Muscle of arm (tissue), 12 donors: ENCODE measurements around the gene COX19. TPM values are rescaled to one million over a fixed set of nuclear protein-coding genes. Genes with fewer than 3 reads are reported as not detected.

ENCODE experiments used
- DNase-seq: peaks from one replicate; pipeline ENCODE4 v3.0.0-alpha.2; 2013
- polyA plus RNA-seq, 12 donors: library from polyadenylated mRNA; unstranded; fragments of 120-200 nt; gene quantifications; one replicate each; pipeline ENCODE4 v1.2.1, GENCODE V29; 2013; ENCODE audit not compliant: insufficient read length in 12 of 12

COX19 gene
- polyA plus RNA-seq, 12 donors = 8.8 to 15.9 (median 10.8) TPM; not detected in 1

GRCh38 chr7:979886-980571 lies 4.7 kb upstream of the COX19 start:
- no peak for DNase-seq

DNA sequence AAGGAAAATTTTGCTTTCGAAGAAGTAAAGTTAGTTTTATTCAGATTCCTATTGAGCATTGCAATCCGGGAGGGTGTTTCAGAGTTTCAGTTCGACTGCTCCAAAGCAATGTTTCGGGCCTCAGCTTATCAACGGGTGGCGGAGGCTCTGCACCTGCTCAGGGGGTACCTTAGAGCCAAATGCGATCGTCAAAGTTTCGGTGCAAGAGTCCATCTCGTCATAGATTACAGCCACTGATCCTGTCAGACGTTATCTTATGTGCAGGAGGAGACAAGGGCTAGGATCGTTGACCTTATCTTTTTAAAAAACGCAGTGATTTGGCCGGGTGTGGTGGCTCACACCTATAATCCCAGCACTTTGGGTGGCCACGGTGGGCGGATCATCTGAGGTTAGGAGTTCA lies 3.8 kb upstream of the COX19 start:
- no peak for DNase-seq

DNA sequence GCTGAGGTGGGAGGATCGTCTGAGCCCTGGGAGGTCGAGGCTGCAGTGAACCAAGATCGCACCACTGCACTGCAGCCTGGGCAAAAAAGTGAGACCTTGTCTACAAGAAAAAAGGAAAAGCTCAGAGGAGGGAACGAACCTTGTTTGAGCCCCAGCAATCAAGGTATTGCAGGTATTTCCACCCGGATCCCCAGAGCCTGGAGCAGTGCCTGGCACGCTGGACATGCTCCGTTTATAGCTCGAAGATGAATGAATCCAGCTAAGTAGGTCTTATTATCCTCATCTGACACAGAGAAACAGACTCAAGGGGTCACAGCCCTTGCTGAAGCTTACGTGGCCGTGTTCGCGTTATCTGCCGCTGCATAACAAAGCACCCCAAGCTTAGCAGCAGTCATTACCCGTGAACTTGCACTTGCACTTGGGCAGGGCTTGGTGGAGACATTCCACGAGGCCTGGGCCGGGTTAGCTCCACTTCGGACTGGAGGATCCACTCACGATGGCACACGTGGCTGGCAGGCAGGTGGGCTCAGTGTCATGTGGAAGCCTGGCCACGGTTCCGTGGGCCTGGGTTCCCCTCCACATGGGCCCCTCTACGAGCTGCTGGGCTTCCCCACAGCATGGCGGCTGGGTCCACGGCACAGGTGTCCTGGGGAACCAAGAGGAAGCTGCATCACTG lies 3.2 kb upstream of the COX19 start:
- DNase-seq = no peak

GRCh38 chr7:978049-978346 lies 2.6 kb upstream of the COX19 start:
- no peak for DNase-seq

- no peak for DNase-seq
Measured at GRCh38 chr7:977326-978048, 2.1 kb upstream of the COX19 start.

GRCh38 chr7:976901-977325 lies 1.6 kb upstream of the COX19 start:
- no peak for DNase-seq

GRCh38 chr7:975702-976473 lies 539 bp upstream of the COX19 start:
- no peak for DNase-seq

DNA sequence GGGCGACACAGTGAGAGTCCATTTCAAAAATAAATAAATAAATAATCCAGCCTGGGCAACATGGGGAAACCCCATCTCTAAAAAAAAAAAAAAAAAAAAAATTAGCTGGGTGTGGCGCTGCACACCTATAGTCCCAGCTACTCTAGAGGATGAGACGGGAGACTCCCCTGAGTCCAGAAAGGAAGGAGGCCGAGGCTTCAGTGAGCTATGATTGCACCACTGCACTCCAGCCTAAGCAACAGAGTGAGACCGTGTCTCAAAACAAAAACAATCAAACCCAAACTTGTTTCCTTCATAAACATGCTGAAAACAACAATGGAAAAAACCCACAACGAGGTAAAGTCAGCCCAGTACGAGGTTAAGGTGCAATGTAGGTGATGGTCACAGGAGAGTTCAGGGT lies 1.2 kb downstream of the COX19 start:
- no peak for DNase-seq

- DNase-seq = no peak
Measured at GRCh38 chr7:973312-973711, 2.0 kb downstream of the COX19 start.

DNA sequence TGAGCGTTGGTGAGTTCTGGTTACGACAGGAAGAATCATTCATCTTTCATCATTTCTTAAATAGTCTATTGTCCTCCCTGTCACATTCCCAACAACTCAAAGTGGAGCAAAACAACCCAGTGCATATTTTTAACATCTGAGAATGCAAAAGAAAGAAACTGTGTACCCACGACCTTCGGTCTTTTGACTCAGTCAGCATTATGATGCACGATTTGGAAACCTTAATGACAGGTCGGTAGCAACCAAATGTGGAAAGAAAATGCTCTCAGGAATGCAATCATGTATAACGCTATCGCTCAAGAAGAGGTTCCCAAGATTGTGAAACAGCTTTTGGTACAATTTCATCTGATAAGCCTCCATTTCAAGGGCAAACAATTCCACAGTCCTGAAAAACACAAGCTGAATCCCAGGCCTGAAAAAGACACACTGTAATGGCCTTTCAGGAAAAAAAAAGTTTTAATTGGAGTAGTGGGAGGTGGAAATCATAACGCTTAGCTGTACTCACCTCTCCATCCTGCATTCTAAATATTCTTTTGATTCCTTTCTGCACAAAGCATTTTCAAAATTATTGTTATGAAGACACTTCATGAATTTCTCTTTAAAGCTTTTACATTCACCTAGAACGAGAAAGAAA lies 2.6 kb downstream of the COX19 start:
- DNase-seq = no peak

GRCh38 chr7:972110-972509 lies 3.2 kb downstream of the COX19 start:
- no peak for DNase-seq

GRCh38 chr7:970744-971143 lies 4.6 kb downstream of the COX19 start:
- DNase-seq = no peak

DNA sequence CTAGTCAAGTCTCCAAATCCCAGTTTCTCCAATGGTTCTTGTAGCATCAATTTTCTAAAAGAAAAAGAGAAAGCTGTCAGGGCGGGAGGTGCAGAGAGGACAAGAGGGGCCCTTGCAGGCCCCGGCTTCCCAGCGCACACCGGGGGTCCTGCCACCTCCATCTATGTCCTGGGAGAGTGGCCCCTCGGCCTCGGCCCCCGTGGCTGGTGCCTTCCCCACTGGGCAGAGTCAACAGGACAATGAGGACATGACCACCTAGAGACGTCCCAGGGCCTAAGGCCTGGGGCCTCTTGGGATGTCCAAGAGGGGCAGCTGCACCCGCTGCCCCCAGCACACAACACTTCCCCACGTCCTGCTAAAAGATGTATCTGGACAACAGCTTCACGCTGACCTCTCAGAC lies 5.9 kb downstream of the COX19 start:
- no peak for DNase-seq

DNA sequence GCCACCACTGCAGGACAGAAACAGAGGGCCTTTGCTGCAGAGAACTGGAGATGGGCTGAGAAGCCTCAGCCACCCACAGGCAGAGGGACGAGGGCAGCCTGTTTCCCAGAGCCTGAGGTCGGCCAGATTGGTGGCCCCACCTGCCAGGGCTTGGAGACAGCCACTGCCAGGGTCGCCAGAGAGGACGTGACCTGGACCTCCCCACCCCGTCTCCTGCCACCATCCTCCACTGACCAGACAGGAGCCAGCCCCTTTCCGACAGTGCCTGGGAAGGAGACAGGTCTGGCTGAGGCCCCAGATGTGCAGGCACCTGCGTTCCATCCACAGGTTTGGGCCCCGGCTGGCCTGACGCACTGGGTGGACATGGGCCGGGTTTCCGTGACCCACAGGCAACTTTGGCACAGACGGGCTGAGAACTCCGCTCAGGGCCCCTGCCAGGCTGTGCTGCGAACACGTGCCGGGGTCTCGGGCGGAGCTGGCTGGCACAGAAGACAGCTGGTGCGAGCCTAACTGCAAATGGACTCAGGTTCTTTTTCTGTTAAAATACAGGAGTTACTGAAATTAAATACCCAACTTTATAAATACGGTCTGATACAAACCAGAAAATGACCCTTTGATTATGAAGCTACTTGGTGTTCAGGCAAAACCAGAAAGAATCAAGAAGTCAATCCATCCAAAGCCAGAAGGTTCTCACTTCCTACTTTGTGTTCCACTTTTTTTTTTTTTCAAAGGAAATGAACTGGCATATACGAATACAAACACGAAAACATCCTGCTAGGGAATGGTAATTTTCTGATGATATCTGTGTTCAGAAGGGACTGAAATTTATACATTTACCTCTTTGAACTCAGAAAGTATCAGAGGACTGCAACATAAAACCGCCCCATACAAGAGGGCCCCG lies 6.9 kb downstream of the COX19 start:
- DNase-seq = no peak

DNA sequence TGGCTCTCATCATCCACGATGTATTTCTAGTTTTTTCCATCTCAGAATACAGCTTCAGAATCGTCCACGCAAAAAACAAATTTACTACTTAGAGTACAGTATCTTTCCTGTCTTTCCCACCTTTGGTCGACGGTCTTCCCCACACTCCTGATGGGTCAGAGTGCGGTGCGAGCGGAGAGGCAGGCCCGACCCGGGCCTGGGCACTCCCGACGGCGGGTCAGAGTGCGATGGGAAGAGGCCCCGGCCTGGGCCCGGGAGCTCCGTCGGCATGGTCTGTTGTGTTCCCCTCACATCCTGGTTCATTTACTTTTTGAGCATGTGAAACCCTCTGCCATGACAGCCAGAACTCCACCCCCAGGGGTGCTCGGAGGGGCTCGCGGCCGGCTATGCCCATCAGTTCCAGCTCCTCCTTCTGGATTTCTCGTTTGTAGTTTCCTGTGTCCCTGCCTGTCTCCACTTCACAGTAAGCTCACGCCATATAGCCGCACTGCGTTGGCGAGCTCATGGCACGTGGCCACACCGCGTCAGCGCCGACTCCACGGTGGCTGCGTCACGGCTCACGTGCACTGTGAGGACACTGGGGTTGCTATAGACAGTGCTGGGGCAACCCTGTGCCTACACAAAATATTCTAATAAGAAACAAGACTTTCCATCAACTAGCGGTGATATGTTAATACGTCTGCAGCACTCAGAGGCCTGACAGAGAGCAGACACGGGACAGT lies 7.8 kb downstream of the COX19 start:
- DNase-seq = no peak

GRCh38 chr7:966291-967069 lies 8.9 kb downstream of the COX19 start:
- DNase-seq = no peak

DNA sequence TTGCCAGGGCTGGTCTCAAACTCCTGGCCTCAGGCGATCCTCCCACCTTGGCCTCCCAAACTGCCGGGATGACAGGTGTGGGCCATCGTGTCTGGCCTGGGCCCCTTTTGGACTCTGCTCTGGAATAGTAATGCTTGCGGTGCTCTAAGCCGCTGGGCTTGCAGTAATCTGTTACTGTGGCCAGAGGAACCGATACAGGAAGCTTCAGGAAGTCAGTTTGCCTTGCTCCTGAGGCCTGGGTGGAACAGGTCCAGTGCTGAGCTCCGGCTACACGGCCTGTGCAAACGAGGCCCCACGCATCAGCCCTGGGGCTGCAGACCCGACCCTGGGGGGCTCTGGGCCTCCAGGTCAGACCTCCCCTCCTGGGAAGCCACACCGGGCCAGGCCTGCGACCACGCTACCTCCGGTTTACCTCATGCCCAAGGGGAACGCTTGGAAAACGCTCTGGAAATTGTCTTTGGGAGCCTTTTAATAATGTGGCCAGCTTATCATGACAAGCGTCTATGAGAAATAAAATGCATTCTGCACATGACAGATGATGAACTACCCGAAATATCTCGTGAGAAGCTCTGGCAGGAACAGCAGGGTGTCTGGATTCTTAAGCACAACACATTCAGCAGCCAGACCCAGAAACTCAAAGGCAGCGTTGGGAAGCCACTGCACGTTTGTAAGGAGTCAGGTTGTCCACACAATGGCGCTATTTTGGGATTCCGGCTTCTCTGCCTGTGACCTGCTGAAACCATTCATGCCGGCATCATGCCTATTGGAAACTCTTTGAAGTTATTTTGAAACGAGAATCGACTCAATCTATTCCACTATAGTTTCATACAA lies 10.7 kb downstream of the COX19 start:
- peak; percentile 64 for DNase-seq
